Panc1 (cell line): Measurements from ENCODE around the gene HTR1E. TPM values are rescaled to one million over a fixed set of nuclear protein-coding genes. Genes with fewer than 3 reads are reported as not detected.

Source experiments
- ATAC-seq: fragments of 200-7000 bp; cut with Tn5 transposase; 2 replicates; pipeline ENCODE4 v1.9.1; 2020; ENCODE audit warnings: mild to moderate bottlenecking, moderate library complexity
- BruUV-seq: library from RNA; stranded (reverse); fragments of 400-500 nt; replicated peaks from 2 replicates; lab custom pipeline; 2021; lab: Mats Ljungman, UMichigan
- CTCF ChIA-PET: fragments of 300-600 bp; sonication (Branson Sonifier 250); formaldehyde crosslinking; loops from one replicate; lab custom pipeline; 2022; ENCODE audit warnings: antibody characterized with exemption; lab: Charles Lee
- POLR2A ChIA-PET: fragments of 300-600 bp; sonication (Branson Sonifier 250); formaldehyde crosslinking; loops from one replicate; lab custom pipeline; 2022; ENCODE audit warnings: antibody characterized with exemption; lab: Charles Lee
- DNase-seq: peaks from one replicate; pipeline ENCODE4 v3.0.0-alpha.2; 2010; ENCODE audit warnings: low read depth, low spot score
- H3K27ac ChIP-seq: 2 replicates; pipeline ENCODE4 v1.5.1; 2011; ENCODE audit warnings: mild to moderate bottlenecking, low read length, inconsistent platforms
- H3K27me3 ChIP-seq: fragments of 200-500 bp; sonication (Bioruptor generic); 2 replicates; pipeline ENCODE4 v1.6.0; 2014; ENCODE audit warnings: low read length, inconsistent platforms; ENCODE audit not compliant: control insufficient read depth, insufficient read depth
- H3K36me3 ChIP-seq: fragments of 200-500 bp; sonication (Bioruptor generic); 2 replicates; pipeline ENCODE4 v1.5.1; 2014; ENCODE audit warnings: inconsistent platforms, mild to moderate bottlenecking, low read length, moderate library complexity; ENCODE audit not compliant: control insufficient read depth, insufficient read depth
- H3K4me1 ChIP-seq: 2 replicates; pipeline ENCODE4 v1.5.1; 2011; ENCODE audit warnings: inconsistent platforms, mild to moderate bottlenecking, low read length, moderate library complexity; ENCODE audit not compliant: control insufficient read depth, insufficient read depth
- H3K4me3 ChIP-seq, 2 experiments: 2 replicates each; pipeline ENCODE4 v1.5.1; 2011 to 2012; ENCODE audit warnings: low read depth in 2 of 2, low read length in 2 of 2, mild to moderate bottlenecking in 2 of 2, inconsistent platforms in 1 of 2, moderate library complexity in 1 of 2
- H3K9me3 ChIP-seq: fragments of 200-500 bp; sonication (Bioruptor generic); 2 replicates; pipeline ENCODE4 v1.5.1; 2014; ENCODE audit warnings: low read depth, mild to moderate bottlenecking, inconsistent platforms, low read length, moderate library complexity; ENCODE audit not compliant: control insufficient read depth, insufficient read depth
- POLR2AphosphoS5 ChIP-seq: IDR thresholded peaks from 2 replicates; pipeline ENCODE4 v1.6.1; 2012; ENCODE audit warnings: mild to moderate bottlenecking, low read depth, low read length, moderate library complexity
- SIN3A ChIP-seq: IDR thresholded peaks from 2 replicates; pipeline ENCODE4 v1.6.1; 2012; ENCODE audit warnings: low read depth, mild to moderate bottlenecking, low read length, moderate library complexity, borderline replicate concordance; ENCODE audit not compliant: insufficient read depth
- TCF7L2 ChIP-seq: IDR thresholded peaks from 2 replicates; pipeline ENCODE4 v1.6.1; 2011; ENCODE audit warnings: mild to moderate bottlenecking, low read depth, low read length, inconsistent platforms
- in situ Hi-C: cut with HindIII; loops from 2 replicates; pipeline ENCODE4 v1.10.0; 2016; ENCODE audit warnings: low sequenced_read_pairs, low pct_unique_long_range_greater_than_20kb
- intact Hi-C: fragments of 100-400 bp; cut with micrococcal nuclease; formaldehyde crosslinking; loops from one replicate; pipeline ENCODE4 v1.10.0; 2022; ENCODE audit not compliant: unreplicated experiment
- total RNA-seq: library from RNA; stranded (reverse); gene quantifications from one replicate; pipeline ENCODE4 v1.2.1, GENCODE V29; 2021; ENCODE audit not compliant: unreplicated experiment
- TF ChIP-seq, protein P1 (sequence below): fragments of 450-650 bp; IDR thresholded peaks from 2 replicates; pipeline ENCODE4 v1.5.1; 2017; ENCODE audit warnings: mild to moderate bottlenecking
- TF ChIP-seq, protein P2 (sequence below), 2 experiments: IDR thresholded peaks; 2 replicates each; pipeline ENCODE4 v1.6.1; 2011 to 2012; ENCODE audit warnings: low read depth in 2 of 2, control low read depth in 1 of 2, low read length in 1 of 2, mild to moderate bottlenecking in 1 of 2, moderate library complexity in 1 of 2; ENCODE audit not compliant: insufficient read depth in 1 of 2

Gene HTR1E
- total RNA-seq, 1 experiment from 2014 or later = not detected

- ChIA-PET CTCF (no interaction called here), POLR2A (no interaction called here)
- H3K9me3 ChIP-seq = no peaks in the 10 kb centered on the region
- H3K27ac ChIP-seq = no peak overlapping the region
- no TSS peak for BruUV-seq
- no peak overlapping the region for H3K4me3 ChIP-seq
- in situ Hi-C loops (no loop called here), intact Hi-C loops (no loop called here)
- H3K4me1 ChIP-seq = no peaks in the 10 kb centered on the region
- H3K27me3 ChIP-seq = 0 out of 2 replicates have a peak, but pooled peaks cover 2% of the 10 kb centered on the region
- DNase-seq (no peak), ATAC-seq (no peak)
- no peaks in the 10 kb centered on the region for H3K36me3 ChIP-seq
- TF ChIP-seq POLR2AphosphoS5 (no peak), TCF7L2 (no peak), SIN3A (no peak)
- TF ChIP-seq, protein P1, sequence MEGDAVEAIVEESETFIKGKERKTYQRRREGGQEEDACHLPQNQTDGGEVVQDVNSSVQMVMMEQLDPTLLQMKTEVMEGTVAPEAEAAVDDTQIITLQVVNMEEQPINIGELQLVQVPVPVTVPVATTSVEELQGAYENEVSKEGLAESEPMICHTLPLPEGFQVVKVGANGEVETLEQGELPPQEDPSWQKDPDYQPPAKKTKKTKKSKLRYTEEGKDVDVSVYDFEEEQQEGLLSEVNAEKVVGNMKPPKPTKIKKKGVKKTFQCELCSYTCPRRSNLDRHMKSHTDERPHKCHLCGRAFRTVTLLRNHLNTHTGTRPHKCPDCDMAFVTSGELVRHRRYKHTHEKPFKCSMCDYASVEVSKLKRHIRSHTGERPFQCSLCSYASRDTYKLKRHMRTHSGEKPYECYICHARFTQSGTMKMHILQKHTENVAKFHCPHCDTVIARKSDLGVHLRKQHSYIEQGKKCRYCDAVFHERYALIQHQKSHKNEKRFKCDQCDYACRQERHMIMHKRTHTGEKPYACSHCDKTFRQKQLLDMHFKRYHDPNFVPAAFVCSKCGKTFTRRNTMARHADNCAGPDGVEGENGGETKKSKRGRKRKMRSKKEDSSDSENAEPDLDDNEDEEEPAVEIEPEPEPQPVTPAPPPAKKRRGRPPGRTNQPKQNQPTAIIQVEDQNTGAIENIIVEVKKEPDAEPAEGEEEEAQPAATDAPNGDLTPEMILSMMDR = no peak
- TF ChIP-seq, protein P2, sequence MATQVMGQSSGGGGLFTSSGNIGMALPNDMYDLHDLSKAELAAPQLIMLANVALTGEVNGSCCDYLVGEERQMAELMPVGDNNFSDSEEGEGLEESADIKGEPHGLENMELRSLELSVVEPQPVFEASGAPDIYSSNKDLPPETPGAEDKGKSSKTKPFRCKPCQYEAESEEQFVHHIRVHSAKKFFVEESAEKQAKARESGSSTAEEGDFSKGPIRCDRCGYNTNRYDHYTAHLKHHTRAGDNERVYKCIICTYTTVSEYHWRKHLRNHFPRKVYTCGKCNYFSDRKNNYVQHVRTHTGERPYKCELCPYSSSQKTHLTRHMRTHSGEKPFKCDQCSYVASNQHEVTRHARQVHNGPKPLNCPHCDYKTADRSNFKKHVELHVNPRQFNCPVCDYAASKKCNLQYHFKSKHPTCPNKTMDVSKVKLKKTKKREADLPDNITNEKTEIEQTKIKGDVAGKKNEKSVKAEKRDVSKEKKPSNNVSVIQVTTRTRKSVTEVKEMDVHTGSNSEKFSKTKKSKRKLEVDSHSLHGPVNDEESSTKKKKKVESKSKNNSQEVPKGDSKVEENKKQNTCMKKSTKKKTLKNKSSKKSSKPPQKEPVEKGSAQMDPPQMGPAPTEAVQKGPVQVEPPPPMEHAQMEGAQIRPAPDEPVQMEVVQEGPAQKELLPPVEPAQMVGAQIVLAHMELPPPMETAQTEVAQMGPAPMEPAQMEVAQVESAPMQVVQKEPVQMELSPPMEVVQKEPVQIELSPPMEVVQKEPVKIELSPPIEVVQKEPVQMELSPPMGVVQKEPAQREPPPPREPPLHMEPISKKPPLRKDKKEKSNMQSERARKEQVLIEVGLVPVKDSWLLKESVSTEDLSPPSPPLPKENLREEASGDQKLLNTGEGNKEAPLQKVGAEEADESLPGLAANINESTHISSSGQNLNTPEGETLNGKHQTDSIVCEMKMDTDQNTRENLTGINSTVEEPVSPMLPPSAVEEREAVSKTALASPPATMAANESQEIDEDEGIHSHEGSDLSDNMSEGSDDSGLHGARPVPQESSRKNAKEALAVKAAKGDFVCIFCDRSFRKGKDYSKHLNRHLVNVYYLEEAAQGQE (IDR thresholded peaks at IDR 0.05; ENCODE audit: insufficient read depth in 1 of 2, low read depth in 2 of 2, low read length in 1 of 2) = no peak
Observed at GRCh38 chr6:86949771-86950170, 12.4 kb downstream of the HTR1E start.

DNA sequence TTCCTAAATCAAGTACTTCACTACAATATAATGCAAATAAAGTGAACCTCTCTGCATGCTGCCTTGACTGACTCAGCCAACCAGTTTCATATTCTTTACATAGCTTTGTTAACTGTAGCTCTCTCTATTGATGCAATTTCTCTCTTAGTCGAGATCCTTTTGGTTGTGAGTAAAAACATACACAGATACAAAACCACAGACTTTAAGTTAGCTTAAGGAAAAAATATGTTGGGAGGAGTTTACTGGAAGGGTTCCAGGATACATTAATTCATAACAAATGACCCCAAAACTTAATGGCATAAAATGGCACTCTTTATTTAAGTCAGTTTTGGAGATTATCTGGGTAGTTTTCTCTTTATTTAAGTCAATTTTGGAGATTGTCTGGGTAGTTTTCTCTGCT, 15.7 kb downstream of the HTR1E start:
- ATAC-seq (no peak), DNase-seq (no peak)
- BruUV-seq = no TSS peak
- POLR2A ChIA-PET = no interaction called here
- no peak overlapping the region for H3K27ac ChIP-seq
- TF ChIP-seq POLR2AphosphoS5 = no peak
- TF ChIP-seq SIN3A = no peak
- TF ChIP-seq TCF7L2 = no peak
- TF ChIP-seq, protein P1 = no peak
- TF ChIP-seq, protein P2 (IDR thresholded peaks at IDR 0.05; ENCODE audit: insufficient read depth in 1 of 2, low read depth in 2 of 2, low read length in 1 of 2) = no peak
- in situ Hi-C loops = no loop called here
- 0 out of 2 replicates have a peak, but pooled peaks cover 2% of the 10 kb centered on the region for H3K27me3 ChIP-seq
- no peaks in the 10 kb centered on the region for H3K36me3 ChIP-seq
- H3K9me3 ChIP-seq = no peaks in the 10 kb centered on the region
- no peak overlapping the region for H3K4me3 ChIP-seq
- no peaks in the 10 kb centered on the region for H3K4me1 ChIP-seq
- CTCF ChIA-PET = no interaction called here
- intact Hi-C loops = no loop called here
